Uterus (tissue), 2 donors: ENCODE data around the gene PCNX3.

Source experiments
- CTCF ChIP-seq, 4 experiments: fragments of 200-600 bp in 2 of 4; fragments of 450-650 bp in 2 of 4; sonication (generic) in 2 of 4; IDR thresholded peaks; one replicate each; pipeline ENCODE4 v1.5.1; 2016 to 2019; ENCODE audit warnings: antibody characterized with exemption in 4 of 4, mild to moderate bottlenecking in 2 of 4, moderate library complexity in 1 of 4
- POLR2A ChIP-seq, 2 donors: fragments of 450-650 bp; IDR thresholded peaks; one replicate each; pipeline ENCODE4 v1.6.1; 2016; ENCODE audit warnings: antibody characterized with exemption in 2 of 2, mild to moderate bottlenecking in 1 of 2, moderate library complexity in 1 of 2

DNA sequence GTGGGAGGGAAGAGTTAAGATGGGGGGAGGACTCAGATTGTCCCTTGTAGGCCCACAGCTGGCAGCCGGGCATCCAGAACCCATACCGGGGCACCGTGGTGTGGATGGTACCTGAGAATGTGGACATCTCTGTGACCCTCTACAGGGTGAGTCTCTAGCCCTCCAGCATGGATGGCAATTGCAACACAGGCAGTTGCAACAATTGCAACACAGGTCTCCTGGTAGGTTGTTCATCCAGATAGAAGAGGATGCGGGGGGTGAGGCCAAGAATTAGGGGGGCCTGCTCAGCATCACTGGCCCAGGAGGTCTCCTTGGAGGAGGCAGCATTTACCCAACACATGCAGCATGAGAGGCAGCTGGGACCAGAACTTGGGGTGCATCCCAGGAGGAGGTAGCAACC is 36.3 kb upstream of the PCNX3 start:
- no peak for TF ChIP-seq CTCF (IDR thresholded peaks at IDR 0.05)
- TF ChIP-seq POLR2A (IDR thresholded peaks at IDR 0.05): no peak
